SU-DHL-6 (cell line): Measurements from ENCODE around the gene ADAMTS14.
"Not testable (repeated sequence)": the region's sequence is repeated elsewhere in the genome, so short reads cannot be mapped to it uniquely, and the experiment has no call there.

Experiments used
- EZH2phosphoT487 ChIP-seq: fragments of 200-600 bp; sonication (generic), shearing (Covaris generic); conservative IDR thresholded peaks from 2 replicates; pipeline ENCODE4 v1.6.1; 2018; ENCODE audit warnings: mild to moderate bottlenecking, antibody characterized with exemption, low read length, moderate library complexity, mixed read lengths
- TF ChIP-seq, protein P1 (sequence below): fragments of 200-600 bp; sonication (generic); IDR thresholded peaks from one replicate; pipeline ENCODE4 v1.5.1; 2017; ENCODE audit warnings: antibody characterized with exemption, mild to moderate bottlenecking, low read length, moderate library complexity; ENCODE audit not compliant: insufficient read depth, poor library complexity, severe bottlenecking

DNA sequence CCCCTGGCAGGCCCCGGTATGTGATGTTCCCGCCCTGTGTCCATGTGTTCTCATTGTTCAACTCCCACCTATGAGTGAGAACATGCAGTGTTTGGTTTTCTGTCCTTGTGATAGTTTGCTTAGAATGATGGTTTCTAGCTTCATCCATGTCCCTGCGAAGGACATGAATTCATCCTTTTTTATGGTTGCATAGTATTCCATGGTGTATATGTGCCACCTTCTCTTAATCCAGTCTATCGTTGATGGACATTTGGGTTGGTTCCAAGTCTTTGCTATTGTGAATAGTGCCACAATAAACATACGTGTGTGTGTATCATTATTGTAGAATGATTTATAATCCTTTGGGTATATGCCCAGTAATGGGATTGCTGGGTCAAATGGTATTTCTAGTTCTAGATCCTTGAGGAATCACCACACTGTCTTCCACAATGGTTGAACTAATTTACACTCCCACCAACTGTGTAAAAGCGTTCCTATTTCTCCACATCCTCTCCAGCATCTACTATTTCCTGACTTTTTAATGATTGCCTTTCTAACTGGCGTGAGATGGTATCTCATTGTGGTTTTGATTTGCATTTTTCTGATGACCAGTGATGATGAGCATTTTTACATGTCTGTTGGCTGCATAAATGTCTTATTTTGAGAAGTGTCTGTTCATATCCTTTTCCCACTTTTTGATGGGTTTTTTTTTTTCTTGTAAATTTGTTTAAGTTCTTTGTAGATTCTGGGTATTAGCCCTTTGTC lies 32.5 kb upstream of the ADAMTS14 start:
- TF ChIP-seq, protein P1, sequence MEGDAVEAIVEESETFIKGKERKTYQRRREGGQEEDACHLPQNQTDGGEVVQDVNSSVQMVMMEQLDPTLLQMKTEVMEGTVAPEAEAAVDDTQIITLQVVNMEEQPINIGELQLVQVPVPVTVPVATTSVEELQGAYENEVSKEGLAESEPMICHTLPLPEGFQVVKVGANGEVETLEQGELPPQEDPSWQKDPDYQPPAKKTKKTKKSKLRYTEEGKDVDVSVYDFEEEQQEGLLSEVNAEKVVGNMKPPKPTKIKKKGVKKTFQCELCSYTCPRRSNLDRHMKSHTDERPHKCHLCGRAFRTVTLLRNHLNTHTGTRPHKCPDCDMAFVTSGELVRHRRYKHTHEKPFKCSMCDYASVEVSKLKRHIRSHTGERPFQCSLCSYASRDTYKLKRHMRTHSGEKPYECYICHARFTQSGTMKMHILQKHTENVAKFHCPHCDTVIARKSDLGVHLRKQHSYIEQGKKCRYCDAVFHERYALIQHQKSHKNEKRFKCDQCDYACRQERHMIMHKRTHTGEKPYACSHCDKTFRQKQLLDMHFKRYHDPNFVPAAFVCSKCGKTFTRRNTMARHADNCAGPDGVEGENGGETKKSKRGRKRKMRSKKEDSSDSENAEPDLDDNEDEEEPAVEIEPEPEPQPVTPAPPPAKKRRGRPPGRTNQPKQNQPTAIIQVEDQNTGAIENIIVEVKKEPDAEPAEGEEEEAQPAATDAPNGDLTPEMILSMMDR: not testable (repeated sequence)
- not testable (repeated sequence) for TF ChIP-seq EZH2phosphoT487
